K562 (cell line): ENCODE measurements around the gene DOCK7. TPM values are rescaled to one million over a fixed set of nuclear protein-coding genes. Genes with fewer than 3 reads are reported as not detected.

Source experiments
- ASH1L ChIP-seq: fragments of 450-650 bp; IDR thresholded peaks from 2 replicates; pipeline ENCODE4 v1.6.1; 2018; ENCODE audit warnings: borderline replicate concordance, mild to moderate bottlenecking, low read depth; ENCODE audit not compliant: partially characterized antibody
- CBX2 ChIP-seq: fragments of 200-600 bp; sonication (generic); IDR thresholded peaks from one replicate; pipeline ENCODE4 v1.6.1; 2012; ENCODE audit warnings: mild to moderate bottlenecking, low read length, inconsistent platforms; ENCODE audit not compliant: insufficient read depth, poor library complexity, severe bottlenecking
- CHD1 ChIP-seq: fragments of 200-600 bp; sonication (generic); IDR thresholded peaks from one replicate; pipeline ENCODE4 v1.6.1; 2012; ENCODE audit warnings: mild to moderate bottlenecking, moderate library complexity, low read length, inconsistent platforms
- ESRRA ChIP-seq: fragments of 450-650 bp; IDR thresholded peaks from 2 replicates; pipeline ENCODE4 v1.6.1; 2014; ENCODE audit warnings: low read depth, mild to moderate bottlenecking, moderate library complexity, borderline replicate concordance
- FOXA1 ChIP-seq: fragments of 450-650 bp; IDR thresholded peaks from 2 replicates; pipeline ENCODE4 v1.6.1; 2016; ENCODE audit warnings: mild to moderate bottlenecking, borderline replicate concordance
- GATAD2A ChIP-seq: fragments of 450-650 bp; IDR thresholded peaks from 2 replicates; pipeline ENCODE4 v1.6.1; 2017
- JUNB ChIP-seq: fragments of 450-650 bp; formaldehyde crosslinking; conservative IDR thresholded peaks from 2 replicates; pipeline ENCODE4 v1.4.0; 2020; ENCODE audit warnings: mild to moderate bottlenecking
- NFE2L1 ChIP-seq: fragments of 450-650 bp; IDR thresholded peaks from 2 replicates; pipeline ENCODE4 v1.6.1; 2016; ENCODE audit warnings: missing genetic modification characterization, low read depth, mild to moderate bottlenecking, missing compliant biosample characterization, moderate library complexity, borderline replicate concordance
- STAT5A ChIP-seq: IDR thresholded peaks from 2 replicates; pipeline ENCODE4 v1.6.1; 2012; ENCODE audit warnings: low read length, inconsistent platforms, borderline replicate concordance
- TRIM24 ChIP-seq, 2 experiments: fragments of 450-650 bp; IDR thresholded peaks; 2 replicates each; pipeline ENCODE4 v1.6.1; 2016
- TRIM28 ChIP-seq: fragments of 450-650 bp; IDR thresholded peaks from 2 replicates; pipeline ENCODE4 v1.6.1; 2017
- ZNF175 ChIP-seq: fragments of 200-800 bp; sonication (Bioruptor generic); IDR thresholded peaks from 2 replicates; pipeline ENCODE4 v1.6.1; 2016; ENCODE audit warnings: low read depth, mild to moderate bottlenecking, missing genetic modification characterization, missing compliant biosample characterization
- ZNF384 ChIP-seq: IDR thresholded peaks from 2 replicates; pipeline ENCODE4 v1.6.1; 2012; ENCODE audit warnings: low read depth, low read length, improper control_type of control experiment
- polyA plus RNA-seq, 8 experiments: library from polyadenylated mRNA; depleted of rRNA in 4 of 8; stranded (reverse) in 5 of 8; unstranded in 3 of 8; fragments of >200 nt; fragmentation: Nextera tagmentation in 2 of 8; fragmentation: Illumina TruSeq in 1 of 8; extraction: Ambion mirVana in 2 of 8; extraction: Trizol in 1 of 8; gene quantifications; 2 replicates each; pipeline versions ENCODE4 v1.2.1 to v1.2.3, GENCODE V29; 2011 to 2014; ENCODE audit warnings: inconsistent platforms in 1 of 8, missing spikeins in 1 of 8
- total RNA-seq, 7 experiments: library from RNA; depleted of rRNA in 6 of 7; stranded (reverse); fragments of >200 nt in 6 of 7; fragmentation: Illumina TruSeq in 2 of 7; extraction: Trizol in 2 of 7; gene quantifications; 2 replicates each; pipeline versions ENCODE4 v1.2.1 to v1.2.3, GENCODE V29; 2011 to 2021; ENCODE audit warnings: low replicate concordance in 1 of 7
- TF ChIP-seq, protein P1 (sequence below): fragments of 250-450 bp; sonication (Bioruptor Pico); IDR thresholded peaks from 2 replicates; pipeline ENCODE4 v1.8.0; 2022; ENCODE audit warnings: moderate library complexity, mild to moderate bottlenecking, inconsistent platforms
- TF ChIP-seq, protein P2 (sequence below): fragments of 200-800 bp; sonication (Bioruptor generic); IDR thresholded peaks from 2 replicates; pipeline ENCODE4 v1.6.1; 2017; ENCODE audit warnings: missing genetic modification characterization, missing compliant biosample characterization
- TF ChIP-seq, protein P3 (sequence below): fragments of 450-650 bp; IDR thresholded peaks from 2 replicates; pipeline ENCODE4 v1.6.1; 2018; ENCODE audit warnings: mild to moderate bottlenecking, low read depth; ENCODE audit not compliant: partially characterized antibody
- TF ChIP-seq, protein P4 (sequence below), 2 experiments: IDR thresholded peaks; 2 replicates each; pipeline ENCODE4 v1.6.1; 2012; ENCODE audit warnings: improper control_type of control experiment in 2 of 2, low read depth in 2 of 2, low read length in 2 of 2, borderline replicate concordance in 1 of 2

The DOCK7 gene
- total and polyA plus RNA-seq, 9 of the 15 experiments (the other 6 are each of a cell fraction or from before 2014, with no cell fraction given) = 4.9 to 35.1 (median 12.6) TPM

DNA sequence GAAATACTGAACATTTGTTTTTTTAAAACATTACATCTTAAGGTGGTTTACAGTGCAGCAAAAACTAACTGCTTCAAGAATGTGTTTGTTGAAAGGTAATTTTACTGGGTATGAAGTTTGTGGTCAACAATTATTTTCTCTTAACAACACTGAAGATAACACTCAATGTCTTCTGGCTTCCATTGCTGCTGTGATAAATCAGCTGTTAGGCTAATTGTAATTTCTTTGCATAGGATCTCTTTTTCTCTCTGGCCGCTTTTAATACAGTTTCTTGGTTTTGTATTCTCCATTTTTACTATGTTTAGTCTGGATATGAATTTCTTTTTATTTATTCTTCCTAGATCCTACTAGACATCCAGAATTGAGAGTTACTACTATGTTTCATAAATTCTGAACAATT, 44.9 kb downstream of the DOCK7 start (continued):
- TF ChIP-seq, protein P1, sequence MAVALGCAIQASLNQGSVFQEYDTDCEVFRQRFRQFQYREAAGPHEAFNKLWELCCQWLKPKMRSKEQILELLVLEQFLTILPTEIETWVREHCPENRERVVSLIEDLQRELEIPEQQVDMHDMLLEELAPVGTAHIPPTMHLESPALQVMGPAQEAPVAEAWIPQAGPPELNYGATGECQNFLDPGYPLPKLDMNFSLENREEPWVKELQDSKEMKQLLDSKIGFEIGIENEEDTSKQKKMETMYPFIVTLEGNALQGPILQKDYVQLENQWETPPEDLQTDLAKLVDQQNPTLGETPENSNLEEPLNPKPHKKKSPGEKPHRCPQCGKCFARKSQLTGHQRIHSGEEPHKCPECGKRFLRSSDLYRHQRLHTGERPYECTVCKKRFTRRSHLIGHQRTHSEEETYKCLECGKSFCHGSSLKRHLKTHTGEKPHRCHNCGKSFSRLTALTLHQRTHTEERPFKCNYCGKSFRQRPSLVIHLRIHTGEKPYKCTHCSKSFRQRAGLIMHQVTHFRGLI (CRISPR knock-in tag) = no peak
- TF ChIP-seq, protein P2, sequence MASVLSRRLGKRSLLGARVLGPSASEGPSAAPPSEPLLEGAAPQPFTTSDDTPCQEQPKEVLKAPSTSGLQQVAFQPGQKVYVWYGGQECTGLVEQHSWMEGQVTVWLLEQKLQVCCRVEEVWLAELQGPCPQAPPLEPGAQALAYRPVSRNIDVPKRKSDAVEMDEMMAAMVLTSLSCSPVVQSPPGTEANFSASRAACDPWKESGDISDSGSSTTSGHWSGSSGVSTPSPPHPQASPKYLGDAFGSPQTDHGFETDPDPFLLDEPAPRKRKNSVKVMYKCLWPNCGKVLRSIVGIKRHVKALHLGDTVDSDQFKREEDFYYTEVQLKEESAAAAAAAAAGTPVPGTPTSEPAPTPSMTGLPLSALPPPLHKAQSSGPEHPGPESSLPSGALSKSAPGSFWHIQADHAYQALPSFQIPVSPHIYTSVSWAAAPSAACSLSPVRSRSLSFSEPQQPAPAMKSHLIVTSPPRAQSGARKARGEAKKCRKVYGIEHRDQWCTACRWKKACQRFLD (CRISPR knock-in tag) = no peak
- TF ChIP-seq JUNB = no peak
- TF ChIP-seq TRIM28 = peak; percentile 89
- TF ChIP-seq, protein P3, sequence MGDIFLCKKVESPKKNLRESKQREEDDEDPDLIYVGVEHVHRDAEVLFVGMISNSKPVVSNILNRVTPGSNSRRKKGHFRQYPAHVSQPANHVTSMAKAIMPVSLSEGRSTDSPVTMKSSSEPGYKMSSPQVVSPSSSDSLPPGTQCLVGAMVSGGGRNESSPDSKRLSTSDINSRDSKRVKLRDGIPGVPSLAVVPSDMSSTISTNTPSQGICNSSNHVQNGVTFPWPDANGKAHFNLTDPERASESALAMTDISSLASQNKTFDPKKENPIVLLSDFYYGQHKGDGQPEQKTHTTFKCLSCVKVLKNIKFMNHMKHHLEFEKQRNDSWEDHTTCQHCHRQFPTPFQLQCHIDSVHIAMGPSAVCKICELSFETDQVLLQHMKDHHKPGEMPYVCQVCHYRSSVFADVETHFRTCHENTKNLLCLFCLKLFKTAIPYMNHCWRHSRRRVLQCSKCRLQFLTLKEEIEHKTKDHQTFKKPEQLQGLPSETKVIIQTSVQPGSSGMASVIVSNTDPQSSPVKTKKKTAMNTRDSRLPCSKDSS = peak; percentile 45
- TF ChIP-seq ESRRA = no peak
- TF ChIP-seq, protein P4, sequence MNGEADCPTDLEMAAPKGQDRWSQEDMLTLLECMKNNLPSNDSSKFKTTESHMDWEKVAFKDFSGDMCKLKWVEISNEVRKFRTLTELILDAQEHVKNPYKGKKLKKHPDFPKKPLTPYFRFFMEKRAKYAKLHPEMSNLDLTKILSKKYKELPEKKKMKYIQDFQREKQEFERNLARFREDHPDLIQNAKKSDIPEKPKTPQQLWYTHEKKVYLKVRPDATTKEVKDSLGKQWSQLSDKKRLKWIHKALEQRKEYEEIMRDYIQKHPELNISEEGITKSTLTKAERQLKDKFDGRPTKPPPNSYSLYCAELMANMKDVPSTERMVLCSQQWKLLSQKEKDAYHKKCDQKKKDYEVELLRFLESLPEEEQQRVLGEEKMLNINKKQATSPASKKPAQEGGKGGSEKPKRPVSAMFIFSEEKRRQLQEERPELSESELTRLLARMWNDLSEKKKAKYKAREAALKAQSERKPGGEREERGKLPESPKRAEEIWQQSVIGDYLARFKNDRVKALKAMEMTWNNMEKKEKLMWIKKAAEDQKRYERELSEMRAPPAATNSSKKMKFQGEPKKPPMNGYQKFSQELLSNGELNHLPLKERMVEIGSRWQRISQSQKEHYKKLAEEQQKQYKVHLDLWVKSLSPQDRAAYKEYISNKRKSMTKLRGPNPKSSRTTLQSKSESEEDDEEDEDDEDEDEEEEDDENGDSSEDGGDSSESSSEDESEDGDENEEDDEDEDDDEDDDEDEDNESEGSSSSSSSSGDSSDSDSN (IDR thresholded peaks at IDR 0.05; ENCODE audit: borderline replicate concordance in 1 of 2, low read depth in 2 of 2, low read length in 2 of 2) = no peak
- TF ChIP-seq CBX2 = no peak
- TF ChIP-seq ASH1L = no peak
- TF ChIP-seq FOXA1 = no peak
- TF ChIP-seq ZNF175 (CRISPR knock-in tag) = no peak
- TF ChIP-seq NFE2L1 = no peak
- no peak for TF ChIP-seq CHD1
- no peak for TF ChIP-seq STAT5A
- TF ChIP-seq ZNF384 = no peak
- TF ChIP-seq TRIM24 (IDR thresholded peaks at IDR 0.05) = 0 out of 4 replicates have a peak, but pooled peaks have one; percentile 16 to 31
- no peak for TF ChIP-seq GATAD2A
- TF ChIP-seq, all 486 proteins: peak for 6
